Neural crest cell (in vitro differentiated cells): ENCODE measurements around the gene MFAP5. TPM values are rescaled to one million over a fixed set of nuclear protein-coding genes. Genes with fewer than 3 reads are reported as not detected.

ENCODE experiments used
- DNase-seq: peaks from one replicate; pipeline ENCODE4 v3.0.0; 2021; ENCODE audit warnings: low read depth, mixed read lengths, low spot score
- H3K27ac Mint-ChIP-seq: one replicate; pipeline ENCODE4 v1.8.0; 2021; ENCODE audit warnings: mild to moderate bottlenecking, mixed read lengths; ENCODE audit not compliant: unreplicated experiment
- H3K27me3 Mint-ChIP-seq: 2 replicates; pipeline ENCODE4 v1.8.0; 2021; ENCODE audit warnings: low read depth, mild to moderate bottlenecking, mixed read lengths
- H3K36me3 Mint-ChIP-seq: 2 replicates; pipeline ENCODE4 v1.8.0; 2021; ENCODE audit warnings: low read depth, mild to moderate bottlenecking, mixed read lengths
- H3K4me1 Mint-ChIP-seq: 2 replicates; pipeline ENCODE4 v1.8.0; 2021; ENCODE audit warnings: mixed read lengths
- H3K4me3 Mint-ChIP-seq: one replicate; pipeline ENCODE4 v1.8.0; 2021; ENCODE audit warnings: mild to moderate bottlenecking, mixed read lengths
- H3K9me3 Mint-ChIP-seq: 2 replicates; pipeline ENCODE4 v1.8.0; 2021; ENCODE audit warnings: mixed read lengths
- CTCF ChIP-seq: fragments of 200-600 bp; sonication (generic); conservative IDR thresholded peaks from 2 replicates; pipeline ENCODE4 v1.5.0; 2021; ENCODE audit warnings: antibody characterized with exemption, mild to moderate bottlenecking
- total RNA-seq: library from RNA; stranded (reverse); gene quantifications from 2 replicates; pipeline ENCODE4 v1.2.1, GENCODE V29; 2021

Gene MFAP5
- total RNA-seq, 1 donor from 2014 or later = not detected

GRCh38 chr12:8681129-8681884 is 18.7 kb upstream of the MFAP5 start:
- Mint-ChIP-seq H3K4me3 (no peak overlapping the region), H3K9me3 (peaks cover 2% of the 10 kb centered on the region), H3K27me3 (no peaks in the 10 kb centered on the region), H3K27ac (no peak overlapping the region), H3K36me3 (no peaks in the 10 kb centered on the region), H3K4me1 (peaks cover 10% of the 10 kb centered on the region)
- DNase-seq = no peak
- TF ChIP-seq CTCF = no peak

- Mint-ChIP-seq H3K9me3 (peaks cover 2% of the 10 kb centered on the region), H3K27ac (no peak overlapping the region), H3K27me3 (no peaks in the 10 kb centered on the region), H3K36me3 (no peaks in the 10 kb centered on the region), H3K4me1 (peaks cover 10% of the 10 kb centered on the region), H3K4me3 (no peak overlapping the region)
- TF ChIP-seq CTCF = no peak
- no peak for DNase-seq
Observed at GRCh38 chr12:8680533-8680932, 17.9 kb upstream of the MFAP5 start.

GRCh38 chr12:8678661-8679111 is 16.1 kb upstream of the MFAP5 start:
- H3K4me1 Mint-ChIP-seq = peaks cover 10% of the 10 kb centered on the region
- H3K4me3 Mint-ChIP-seq = no peak overlapping the region
- DNase-seq = no peak
- no peaks in the 10 kb centered on the region for H3K36me3 Mint-ChIP-seq
- no peak for TF ChIP-seq CTCF
- no peaks in the 10 kb centered on the region for H3K27me3 Mint-ChIP-seq
- no peaks in the 10 kb centered on the region for H3K9me3 Mint-ChIP-seq
- H3K27ac Mint-ChIP-seq = no peak overlapping the region

GRCh38 chr12:8677362-8677761 is 14.7 kb upstream of the MFAP5 start:
- no peak overlapping the region for H3K4me3 Mint-ChIP-seq
- H3K27ac Mint-ChIP-seq = no peak overlapping the region
- H3K4me1 Mint-ChIP-seq = peaks cover 10% of the 10 kb centered on the region
- DNase-seq = no peak
- no peaks in the 10 kb centered on the region for H3K27me3 Mint-ChIP-seq
- no peaks in the 10 kb centered on the region for H3K36me3 Mint-ChIP-seq
- no peaks in the 10 kb centered on the region for H3K9me3 Mint-ChIP-seq
- TF ChIP-seq CTCF = no peak

- Mint-ChIP-seq H3K27ac (no peak overlapping the region), H3K9me3 (no peaks in the 10 kb centered on the region)
Observed at GRCh38 chr12:8676651-8677050, 14.0 kb upstream of the MFAP5 start.

More at GRCh38 chr12:8676651-8677050, 14.0 kb upstream of the MFAP5 start:
- DNase-seq = no peak
- Mint-ChIP-seq H3K36me3 (no peaks in the 10 kb centered on the region), H3K27me3 (no peaks in the 10 kb centered on the region), H3K4me1 (peaks cover 4% of the 10 kb centered on the region), H3K4me3 (no peak overlapping the region)
- TF ChIP-seq CTCF = no peak
